ENCODE measurements around the gene TRAM2.

TRAM2 gene

GRCh38 chr6:52603000-52603795 lies 26.3 kb upstream of the TRAM2 start:
- in situ Hi-C loops (cut with HindIII; ENCODE audit: low sequenced_read_pairs) = no loop called here
- H3K4me3 ChIP-seq (ENCODE audit: low read depth, low read length) = no peak overlapping the region
- no peak for TF ChIP-seq CTCF (IDR thresholded peaks at IDR 0.05; ENCODE audit: low read depth, low read length)
- DNase-seq (ENCODE audit: low read depth, low spot score) = peak; percentile 79

GRCh38 chr6:52598824-52599190 lies 21.9 kb upstream of the TRAM2 start:
- no peak for TF ChIP-seq CTCF (IDR thresholded peaks at IDR 0.05; ENCODE audit: low read depth, low read length)
- H3K4me3 ChIP-seq (ENCODE audit: low read depth, low read length) = no peak overlapping the region
- no peak for DNase-seq (ENCODE audit: low read depth, low spot score)
- in situ Hi-C loops (cut with HindIII; ENCODE audit: low sequenced_read_pairs) = no loop called here

GRCh38 chr6:52598123-52598823 lies 21.4 kb upstream of the TRAM2 start:
- peak; percentile 81 for DNase-seq (ENCODE audit: low read depth, low spot score)
- TF ChIP-seq CTCF (IDR thresholded peaks at IDR 0.05; ENCODE audit: low read depth, low read length) = peak; percentile 84
- in situ Hi-C loops (cut with HindIII; ENCODE audit: low sequenced_read_pairs) = no loop called here
- no peak overlapping the region for H3K4me3 ChIP-seq (ENCODE audit: low read depth, low read length)

GRCh38 chr6:52597738-52598122 lies 20.9 kb upstream of the TRAM2 start:
- no peak overlapping the region for H3K4me3 ChIP-seq (ENCODE audit: low read depth, low read length)
- TF ChIP-seq CTCF (IDR thresholded peaks at IDR 0.05; ENCODE audit: low read depth, low read length) = no peak
- in situ Hi-C loops (cut with HindIII; ENCODE audit: low sequenced_read_pairs) = no loop called here
- DNase-seq (ENCODE audit: low read depth, low spot score) = no peak

- TF ChIP-seq CTCF (IDR thresholded peaks at IDR 0.05; ENCODE audit: low read depth, low read length) = no peak
- in situ Hi-C loops (cut with HindIII; ENCODE audit: low sequenced_read_pairs) = no loop called here
- H3K4me3 ChIP-seq (ENCODE audit: low read depth, low read length) = no peak overlapping the region
- DNase-seq (ENCODE audit: low read depth, low spot score) = peak; percentile 76
Measured at GRCh38 chr6:52596371-52597028, 19.6 kb upstream of the TRAM2 start.

GRCh38 chr6:52595796-52596130 lies 18.9 kb upstream of the TRAM2 start:
- in situ Hi-C loops (cut with HindIII; ENCODE audit: low sequenced_read_pairs) = no loop called here
- H3K4me3 ChIP-seq (ENCODE audit: low read depth, low read length) = no peak overlapping the region

More at GRCh38 chr6:52595796-52596130, 18.9 kb upstream of the TRAM2 start:
- no peak for TF ChIP-seq CTCF (IDR thresholded peaks at IDR 0.05; ENCODE audit: low read depth, low read length)
- peak; percentile 54 for DNase-seq (ENCODE audit: low read depth, low spot score)
